Stimulated activated CD4-positive, alpha-beta T cell treated with anti-CD3 and anti-CD28 coated beads, Interleukin-4, amount 100 ng/mL, for 1 hour (primary cell): ENCODE results near the gene ATG4B.

Source experiments
- DNase-seq: peaks from one replicate; pipeline ENCODE4 v3.0.0-alpha.2; 2020

ATG4B gene

DNA sequence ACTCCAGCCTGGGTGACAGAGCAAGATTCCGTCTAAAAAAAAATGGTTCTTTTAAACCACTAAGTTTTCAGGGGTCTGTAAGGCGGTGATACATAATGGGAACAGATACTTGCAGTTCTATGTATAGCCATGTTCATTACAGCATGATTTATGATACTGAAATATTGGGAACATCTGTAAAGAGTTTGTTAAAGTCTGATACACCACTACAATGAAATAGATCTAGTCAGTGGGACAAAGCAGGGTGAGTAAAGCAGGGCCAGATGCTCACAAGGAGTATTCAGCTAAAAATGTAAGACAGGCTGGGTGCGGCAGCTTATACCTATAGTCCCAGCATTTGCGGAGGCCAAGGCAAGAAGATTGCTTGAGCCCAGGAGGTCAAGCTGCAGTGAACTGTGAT is 58.2 kb downstream of the ATG4B start:
- no peak for DNase-seq

DNA sequence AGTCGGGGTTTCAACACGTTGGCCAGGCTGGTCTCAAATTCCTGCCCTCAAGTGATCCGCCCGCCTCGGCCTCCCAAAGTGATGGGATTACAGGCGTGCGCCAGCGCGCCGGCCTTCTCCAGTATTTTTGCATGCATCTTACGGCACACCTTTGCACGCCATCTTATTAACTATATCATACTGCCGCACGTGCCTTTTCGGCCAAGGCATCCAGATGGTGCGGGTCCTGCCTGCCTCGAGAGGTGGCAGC is 63.6 kb downstream of the ATG4B start:
- no peak for DNase-seq

DNA sequence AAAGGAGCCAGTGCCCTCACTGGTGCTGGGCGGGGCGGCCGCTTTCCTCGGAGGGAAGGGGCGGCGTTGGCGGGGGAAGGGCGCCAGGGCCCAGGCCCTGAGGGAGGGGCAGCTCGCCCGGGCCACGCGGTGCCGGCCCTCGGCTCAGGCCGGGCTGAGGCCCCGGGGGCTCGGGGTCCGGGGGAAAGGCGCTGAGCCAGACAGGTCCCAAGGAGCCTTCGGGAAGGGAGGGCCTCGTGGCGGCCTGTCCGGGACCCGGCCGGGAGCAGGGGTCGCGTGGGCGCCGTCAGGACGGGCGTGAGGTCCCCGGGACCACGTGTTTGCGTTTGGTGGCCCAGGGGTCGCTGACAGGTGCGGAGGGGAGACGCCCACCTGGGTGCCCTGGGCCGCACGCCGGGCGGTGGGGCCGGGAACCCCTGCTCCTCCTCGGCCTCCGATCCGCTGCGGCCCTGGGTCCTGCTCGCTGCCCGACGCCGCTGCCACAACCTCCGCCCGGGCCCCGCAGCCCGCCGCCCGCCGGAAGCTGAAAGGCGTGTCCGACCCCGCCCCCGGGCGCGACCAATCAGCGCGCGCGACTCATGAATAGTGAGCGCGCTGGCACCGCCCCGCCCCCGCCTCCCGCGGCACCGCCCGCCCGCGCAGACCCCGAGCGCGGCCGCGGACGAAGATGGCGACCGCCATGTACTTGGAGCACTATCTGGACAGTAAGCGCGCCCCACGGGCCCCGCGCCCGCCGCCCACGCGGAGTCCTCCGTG is 64.1 kb downstream of the ATG4B start, which contains the start of gene ING5:
Gene ING5, plus strand, starts transcription at position 641 of the 756 bp plus-strand sequence. Its CDS starts 27 bp downstream, at position 668.
- DNase-seq = peak; percentile 99

DNA sequence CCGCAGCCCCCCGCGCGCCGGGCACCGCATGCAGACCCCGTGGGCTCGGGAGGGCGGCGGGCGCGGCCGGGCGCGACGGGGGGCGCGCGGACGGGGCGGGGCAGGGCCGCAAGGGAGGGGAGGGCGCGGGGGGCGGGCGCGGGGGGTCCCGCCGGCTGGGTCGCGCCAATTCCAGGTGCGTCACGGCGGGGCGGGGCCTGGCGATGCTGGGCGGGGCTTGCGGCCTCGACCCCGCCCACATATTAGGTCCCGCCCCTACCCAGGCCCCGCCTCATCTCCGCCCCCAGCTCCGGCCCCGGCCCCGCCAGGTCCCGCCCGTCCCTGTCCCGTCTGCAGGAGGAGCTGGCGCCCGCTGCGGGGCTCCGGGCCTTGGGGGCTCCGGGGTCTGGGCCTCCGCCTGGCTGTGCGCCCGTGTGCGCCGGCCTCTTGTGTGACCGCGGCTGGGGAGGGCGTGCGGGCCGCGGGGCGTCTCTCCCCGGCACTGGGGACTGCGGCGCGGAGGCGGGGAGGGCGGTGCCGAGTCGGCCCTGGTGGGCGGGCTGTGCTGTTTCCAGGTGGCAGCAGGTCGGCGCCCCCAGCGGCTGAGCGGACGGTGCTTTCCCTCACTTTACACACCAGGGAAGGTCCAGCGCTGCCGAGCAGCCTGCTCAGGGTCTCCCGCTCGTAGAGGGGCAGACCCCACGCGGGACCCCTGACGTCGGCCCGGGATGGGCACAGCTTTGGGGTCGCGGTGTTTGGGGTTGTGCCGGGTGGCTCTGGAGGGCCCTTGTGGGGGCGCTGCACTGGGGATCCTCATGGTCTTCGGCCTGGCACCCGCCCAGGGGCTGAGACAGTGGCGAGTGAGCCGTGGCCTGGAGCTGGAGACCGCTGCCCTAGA is 64.9 kb downstream of the ATG4B start:
- peak; percentile 91 for DNase-seq

DNA sequence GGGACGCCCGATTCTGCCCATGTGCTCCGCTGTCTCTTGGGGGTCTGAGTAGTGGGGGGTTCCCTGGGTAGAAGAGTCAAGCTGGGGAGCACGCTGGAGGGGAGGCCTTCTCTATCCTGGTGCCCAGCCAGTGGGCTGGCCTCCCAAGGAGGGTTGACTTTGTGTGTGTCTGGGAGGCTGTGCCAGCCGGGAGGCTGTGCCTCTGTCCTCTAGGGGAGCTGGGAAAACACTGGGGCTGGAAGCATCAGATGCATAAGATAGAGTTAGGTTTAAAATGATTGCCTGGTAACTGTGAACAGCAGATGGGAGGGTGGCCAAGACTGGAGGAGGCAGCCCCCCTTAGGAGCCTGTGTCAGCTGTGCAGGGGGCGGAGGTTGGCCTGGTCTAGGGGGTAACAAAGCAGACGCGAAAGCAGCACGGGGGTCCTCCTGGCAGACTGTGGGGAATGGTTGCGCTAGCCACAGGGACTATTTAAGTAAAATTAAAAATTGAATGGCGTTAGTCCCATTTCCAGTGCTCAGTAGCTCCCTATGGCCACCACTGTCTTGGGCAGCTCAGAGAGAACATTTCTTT is 65.6 kb downstream of the ATG4B start:
- no peak for DNase-seq

DNA sequence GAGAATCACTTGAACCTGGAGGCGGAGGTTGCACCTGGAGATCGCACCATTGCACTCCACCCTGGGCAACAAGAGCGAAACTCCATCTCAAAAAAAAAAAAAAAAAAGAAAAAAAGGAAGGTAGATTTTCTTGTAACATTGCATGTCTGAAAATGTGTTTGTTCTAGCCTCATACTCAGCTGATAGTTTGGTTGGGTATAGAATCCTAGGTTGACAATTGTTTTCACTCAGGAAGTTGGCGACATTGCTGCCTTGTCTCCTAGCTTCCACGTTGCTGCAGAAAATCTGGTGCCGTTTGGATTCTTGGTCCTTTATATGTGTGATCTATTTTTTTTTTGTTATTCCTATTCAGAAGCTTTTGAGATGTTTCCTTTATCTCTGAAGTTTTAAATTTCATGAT is 69.0 kb downstream of the ATG4B start:
- no peak for DNase-seq

DNA sequence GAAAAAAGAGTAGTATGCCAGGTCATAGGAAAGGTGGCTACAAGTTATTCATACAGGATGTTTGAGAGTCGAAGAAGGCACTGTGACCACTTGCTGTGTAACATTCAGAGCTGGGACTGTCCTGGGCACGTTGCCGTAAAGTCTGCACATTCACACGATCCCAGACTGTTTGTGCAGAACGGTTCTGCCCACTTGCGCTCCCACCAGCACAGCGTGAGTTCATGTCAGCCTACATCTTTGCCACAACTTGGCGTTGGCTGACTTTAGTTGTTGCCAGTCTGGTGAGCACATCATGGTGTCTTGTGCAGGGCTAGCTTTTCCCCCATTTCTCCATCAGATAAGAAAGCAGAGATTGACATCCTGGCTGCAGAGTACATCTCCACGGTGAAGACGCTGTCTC is 71.4 kb downstream of the ATG4B start:
- no peak for DNase-seq

DNA sequence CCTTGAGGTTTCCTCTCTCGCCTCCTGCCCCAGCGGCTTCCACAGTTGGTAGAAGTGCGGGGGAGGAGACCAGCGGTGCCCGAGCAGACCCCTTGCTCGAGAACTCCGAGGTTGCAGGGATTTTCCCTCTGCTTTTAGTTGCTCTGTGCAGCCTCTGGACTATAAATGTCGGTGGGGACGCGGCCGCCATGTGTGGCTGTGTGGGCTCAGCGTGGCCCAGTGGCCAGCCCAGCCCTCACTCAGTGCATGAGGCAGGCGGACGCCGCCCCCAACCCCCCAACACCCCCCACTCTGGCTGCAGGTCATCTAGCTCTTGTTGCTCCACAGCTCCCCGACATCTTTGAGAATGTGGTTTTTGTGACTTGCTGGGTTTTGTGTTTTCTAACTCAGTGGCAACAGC is 81.6 kb downstream of the ATG4B start:
- no peak for DNase-seq

DNA sequence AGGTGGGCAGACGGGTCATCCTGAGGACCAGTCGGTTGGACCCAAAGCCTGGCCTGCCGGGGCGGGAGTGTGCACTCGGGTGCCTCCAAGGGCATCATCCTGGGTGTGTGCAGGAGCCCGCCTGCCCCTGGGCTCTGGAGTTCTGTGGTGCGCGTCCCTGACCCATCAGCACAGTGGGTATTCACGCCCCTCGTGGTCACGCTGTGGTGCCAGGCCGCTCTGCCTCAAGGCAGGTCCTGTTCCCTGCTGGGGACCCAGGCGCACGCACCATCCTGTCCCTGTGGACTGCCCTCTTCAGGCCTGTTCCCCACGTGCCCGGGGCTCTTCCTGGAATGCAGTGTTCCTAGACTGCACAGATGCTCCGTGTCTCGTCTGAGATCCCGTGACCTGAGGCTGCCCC is 82.6 kb downstream of the ATG4B start:
- DNase-seq = no peak

DNA sequence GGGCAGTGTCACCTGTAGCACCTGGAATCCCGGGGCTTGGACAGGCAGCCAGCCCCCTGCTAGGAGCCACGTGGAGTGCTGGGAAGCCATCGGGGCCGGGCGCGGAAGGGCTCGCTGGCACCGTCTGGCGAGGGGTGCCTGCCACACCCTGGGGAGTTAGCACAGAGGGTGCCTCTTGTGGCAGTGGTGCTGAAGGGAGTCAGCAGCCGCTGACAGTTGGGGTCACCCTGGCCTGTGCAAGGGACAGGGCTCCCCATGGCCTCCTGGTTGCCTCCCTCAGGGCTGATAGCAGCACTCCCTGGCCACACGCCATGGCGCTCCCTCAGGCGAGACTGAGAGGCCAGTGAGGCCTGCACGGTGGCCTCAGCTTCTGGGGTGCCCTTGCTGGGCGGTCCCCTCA is 83.1 kb downstream of the ATG4B start:
- DNase-seq = no peak

DNA sequence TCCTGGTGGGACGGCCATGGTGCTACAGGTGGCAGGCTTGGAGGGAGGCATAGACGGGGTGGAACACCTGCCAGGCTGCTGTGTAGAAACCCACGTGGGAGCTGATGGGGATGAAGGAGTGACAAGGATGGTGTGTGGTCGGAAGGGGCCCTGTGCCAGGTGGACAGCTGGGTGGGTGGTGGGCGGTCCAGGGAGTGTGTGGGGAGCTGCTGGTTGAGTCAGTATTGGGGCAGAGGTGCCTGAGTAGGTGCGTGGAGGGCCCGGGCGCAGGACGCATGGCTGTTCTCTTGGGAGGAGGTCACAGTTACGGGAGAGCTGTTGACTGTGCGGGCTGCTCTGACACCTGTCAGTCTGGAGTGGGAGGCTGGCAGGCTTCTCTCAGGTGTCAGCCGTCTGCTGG is 84.4 kb downstream of the ATG4B start:
- no peak for DNase-seq

DNA sequence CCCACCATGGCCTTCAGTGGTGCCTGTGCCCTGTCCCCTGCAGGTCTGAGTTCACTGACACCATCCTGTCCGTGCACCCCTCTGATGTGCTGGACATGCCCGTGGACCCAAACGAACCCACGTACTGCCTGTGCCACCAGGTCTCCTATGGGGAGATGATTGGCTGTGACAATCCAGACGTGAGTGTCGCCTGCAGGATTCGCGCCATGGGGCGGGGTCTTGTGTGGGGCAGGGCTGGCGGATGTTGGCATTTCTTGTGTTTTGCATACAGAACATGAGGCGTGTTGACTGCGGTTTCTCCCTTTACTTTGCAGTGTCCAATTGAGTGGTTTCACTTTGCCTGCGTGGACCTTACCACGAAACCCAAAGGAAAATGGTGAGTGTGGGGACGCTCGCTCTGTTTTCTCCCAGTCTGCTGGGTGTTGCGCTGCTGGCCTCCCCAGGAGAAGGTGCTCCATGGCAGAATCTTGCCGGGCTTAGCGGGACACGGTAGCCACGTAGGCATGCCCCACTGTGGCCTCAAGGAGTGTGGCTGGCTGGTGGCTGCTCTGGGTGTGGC is 85.5 kb downstream of the ATG4B start:
- DNase-seq = no peak
